PC-3 (cell line): ENCODE results near the gene RERE. TPM values are rescaled to one million over a fixed set of nuclear protein-coding genes. Genes with fewer than 3 reads are reported as not detected.
A peak's percentile ranks its signal among the peaks of the same experiment; 100 is the strongest.

Experiments used
- ATAC-seq: fragments of 200-7000 bp; cut with Tn5 transposase; 2 replicates; pipeline ENCODE4 v1.9.1; 2020; ENCODE audit warnings: mild to moderate bottlenecking, moderate library complexity
- BruUV-seq: library from RNA; stranded (reverse); fragments of 400-500 nt; replicated peaks from 2 replicates; lab custom pipeline; 2021; lab: Mats Ljungman, UMichigan
- CTCF ChIA-PET: fragments of 300-600 bp; sonication (Branson Sonifier 250); formaldehyde crosslinking; loops from one replicate; lab custom pipeline; 2022; ENCODE audit warnings: antibody characterized with exemption; lab: Charles Lee
- POLR2A ChIA-PET: fragments of 300-600 bp; sonication (Branson Sonifier 250); formaldehyde crosslinking; loops from one replicate; lab custom pipeline; 2022; ENCODE audit warnings: antibody characterized with exemption; ENCODE audit not compliant: unreplicated experiment; lab: Charles Lee
- DNase-seq: peaks from one replicate; pipeline ENCODE4 v3.0.0-alpha.2; 2015
- H2AFZ ChIP-seq: fragments of 300-600 bp; sonication (generic); 2 replicates; pipeline ENCODE4 v1.6.0; 2016; ENCODE audit warnings: antibody characterized with exemption, low read length
- H3F3A ChIP-seq: fragments of 300-600 bp; sonication (generic); one replicate; pipeline ENCODE4 v1.6.0; 2017; ENCODE audit warnings: antibody characterized with exemption, low read length, control low read depth, mild to moderate bottlenecking; ENCODE audit not compliant: unreplicated experiment
- H3K27ac ChIP-seq: fragments of 300-600 bp; sonication (generic); 2 replicates; pipeline ENCODE4 v1.5.1; 2016; ENCODE audit warnings: mild to moderate bottlenecking, low read length
- H3K27me3 ChIP-seq: fragments of 300-600 bp; sonication (generic); 2 replicates; pipeline ENCODE4 v1.6.1; 2016; ENCODE audit warnings: low read length, mixed read lengths
- H3K36me3 ChIP-seq: fragments of 300-600 bp; sonication (generic); 2 replicates; pipeline ENCODE4 v1.6.1; 2016; ENCODE audit warnings: low read depth, mixed run types, low read length, mixed read lengths
- H3K4me1 ChIP-seq: fragments of 300-600 bp; sonication (generic); 2 replicates; pipeline ENCODE4 v1.5.1; 2016; ENCODE audit warnings: low read length; ENCODE audit not compliant: insufficient read depth
- H3K4me2 ChIP-seq: fragments of 300-600 bp; sonication (generic); 2 replicates; pipeline ENCODE4 v1.6.0; 2016; ENCODE audit warnings: low read length
- H3K4me3 ChIP-seq: fragments of 300-600 bp; sonication (generic); 2 replicates; pipeline ENCODE4 v1.5.1; 2016; ENCODE audit warnings: mild to moderate bottlenecking, low read length, mixed read lengths
- H3K79me2 ChIP-seq: fragments of 300-600 bp; sonication (generic); 2 replicates; pipeline ENCODE4 v1.6.1; 2017; ENCODE audit warnings: low read length, mixed read lengths
- H3K9ac ChIP-seq: fragments of 300-600 bp; sonication (generic); 2 replicates; pipeline ENCODE4 v1.6.0; 2016; ENCODE audit warnings: mild to moderate bottlenecking, low read length
- H3K9me2 ChIP-seq: fragments of 300-600 bp; sonication (generic); replicated peaks from 2 replicates; pipeline ENCODE4 v1.6.1; 2016; ENCODE audit warnings: mixed run types, low read length, mixed read lengths
- H3K9me3 ChIP-seq: fragments of 300-600 bp; sonication (generic); 2 replicates; pipeline ENCODE4 v1.6.1; 2016; ENCODE audit warnings: low read length, mixed read lengths
- H4K20me1 ChIP-seq: fragments of 300-600 bp; sonication (generic); 2 replicates; pipeline ENCODE4 v1.6.1; 2016; ENCODE audit warnings: low read length, mixed read lengths
- CTCF ChIP-seq: fragments of 300-600 bp; sonication (generic); conservative IDR thresholded peaks from 2 replicates; pipeline ENCODE4 v1.5.1; 2017; ENCODE audit warnings: antibody characterized with exemption, low read depth, mild to moderate bottlenecking, low read length
- EZH2 ChIP-seq: fragments of 300-600 bp; sonication (generic); IDR thresholded peaks from one replicate; pipeline ENCODE4 v1.6.1; 2017; ENCODE audit warnings: antibody characterized with exemption, mild to moderate bottlenecking, low read length; ENCODE audit not compliant: unreplicated experiment
- EZH2phosphoT487 ChIP-seq: fragments of 300-600 bp; sonication (generic); IDR thresholded peaks from 2 replicates; pipeline ENCODE4 v1.6.1; 2018; ENCODE audit warnings: mild to moderate bottlenecking, antibody characterized with exemption, low read length, borderline replicate concordance
- intact Hi-C: fragments of 100-400 bp; cut with micrococcal nuclease; formaldehyde crosslinking; loops from 2 replicates; pipeline ENCODE4 v1.9.0; 2023
- total RNA-seq: library from RNA; depleted of rRNA; stranded (reverse); fragments of >200 nt; gene quantifications from 2 replicates; pipeline ENCODE4 v1.2.3, GENCODE V29; 2014

RERE gene
- total RNA-seq, 1 experiment from 2014 or later: 24.2 TPM

- no peaks in the 10 kb centered on the region for H4K20me1 ChIP-seq
- no peak overlapping the region for H3K27ac ChIP-seq
- no TSS peak for BruUV-seq
- H3K4me1 ChIP-seq: peaks cover 5% of the 10 kb centered on the region
- H3K4me2 ChIP-seq: no peak overlapping the region
- no peak overlapping the region for H3K4me3 ChIP-seq
- POLR2A ChIA-PET: no interaction called here
- no peak for ATAC-seq
- H2AFZ ChIP-seq: no peak overlapping the region
- no peak for DNase-seq
- H3K9ac ChIP-seq: no peak overlapping the region
- no peaks in the 10 kb centered on the region for H3K27me3 ChIP-seq
- intact Hi-C loops: no loop called here
- TF ChIP-seq CTCF (no peak), EZH2phosphoT487 (no peak), EZH2 (no peak)
- H3F3A ChIP-seq: no peaks in the 10 kb centered on the region
- CTCF ChIA-PET: no interaction called here
- H3K9me3 ChIP-seq: no peaks in the 10 kb centered on the region
- H3K79me2 ChIP-seq: no peaks in the 10 kb centered on the region
- H3K36me3 ChIP-seq: no peaks in the 10 kb centered on the region
- H3K9me2 ChIP-seq: no peaks in the 10 kb centered on the region
Observed at GRCh38 chr1:8851060-8851459, 33.6 kb upstream of the RERE start.

GRCh38 chr1:8848663-8849386, 31.4 kb upstream of the RERE start:
- Histone ChIP-seq H3K4me2 (peak overlapping the region; percentile 38; the same call in 1 of the 2 replicates), H3K9ac (no peak overlapping the region), H3K9me2 (no peaks in the 10 kb centered on the region), H3K4me1 (peaks cover 5% of the 10 kb centered on the region), H3K27me3 (no peaks in the 10 kb centered on the region), H3F3A (no peaks in the 10 kb centered on the region), H2AFZ (no peak overlapping the region), H3K4me3 (no peak overlapping the region), H3K27ac (no peak overlapping the region), H3K79me2 (no peaks in the 10 kb centered on the region), H4K20me1 (no peaks in the 10 kb centered on the region), H3K9me3 (no peaks in the 10 kb centered on the region), H3K36me3 (no peaks in the 10 kb centered on the region)
- TF ChIP-seq EZH2phosphoT487 (no peak), EZH2 (no peak), CTCF (peak; percentile 73)
- CTCF ChIA-PET: interaction anchor here (0.5 to 1.8 kb wide), 21 partner anchors 26 to 537 kb away, joined by 3 to 19 read pairs (median 4); no protein-coding TSS in a partner anchor
- POLR2A ChIA-PET: interaction anchor here (0.6 to 0.7 kb wide), 4 partner anchors 25 to 109 kb away, joined by 3 to 7 read pairs (median 4); partner anchors contain the start of gene RERE
- peak; percentile 91 for DNase-seq
- BruUV-seq: no TSS peak
- intact Hi-C loops: loop anchor here (1.0 to 5.0 kb wide), 4 partner anchors 26 to 288 kb away; no protein-coding TSS in a partner anchor
- peak; percentile 98 for ATAC-seq
